Measurements from ENCODE around the gene MROH9. TPM values are rescaled to one million over a fixed set of nuclear protein-coding genes. Genes with fewer than 3 reads are reported as not detected.

MROH9 gene
- total RNA-seq, 1 donor from 2014 or later, result not detected

DNA sequence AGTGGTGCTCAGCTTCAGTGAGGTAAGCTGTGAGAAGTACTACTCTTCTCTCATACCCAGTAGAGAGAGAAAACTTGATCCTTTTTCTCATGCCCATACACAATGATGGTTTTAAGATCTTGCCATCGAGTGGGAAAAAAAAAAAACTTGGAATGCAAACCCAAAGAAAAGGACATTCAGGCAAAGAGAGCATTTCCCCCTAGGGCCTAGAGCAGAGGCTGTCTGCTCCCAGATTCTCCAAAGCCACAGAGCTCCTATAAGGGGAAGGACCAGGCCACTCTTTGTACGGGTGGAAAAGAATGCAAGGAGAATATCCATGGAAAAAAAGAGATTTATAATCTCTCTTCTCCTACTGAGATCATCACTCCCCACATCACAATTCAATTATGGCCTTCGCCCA is 34.9 kb downstream of the MROH9 start:
- Mint-ChIP-seq H3K36me3 (no peaks in the 10 kb centered on the region), H3K27ac (no peak overlapping the region), H3K4me3 (no peak overlapping the region), H3K9me3 (peaks cover 6% of the 10 kb centered on the region), H3K27me3 (ENCODE audit: low read depth) (peaks cover 12% of the 10 kb centered on the region), H3K4me1 (no peaks in the 10 kb centered on the region)
- TF ChIP-seq, protein P1, sequence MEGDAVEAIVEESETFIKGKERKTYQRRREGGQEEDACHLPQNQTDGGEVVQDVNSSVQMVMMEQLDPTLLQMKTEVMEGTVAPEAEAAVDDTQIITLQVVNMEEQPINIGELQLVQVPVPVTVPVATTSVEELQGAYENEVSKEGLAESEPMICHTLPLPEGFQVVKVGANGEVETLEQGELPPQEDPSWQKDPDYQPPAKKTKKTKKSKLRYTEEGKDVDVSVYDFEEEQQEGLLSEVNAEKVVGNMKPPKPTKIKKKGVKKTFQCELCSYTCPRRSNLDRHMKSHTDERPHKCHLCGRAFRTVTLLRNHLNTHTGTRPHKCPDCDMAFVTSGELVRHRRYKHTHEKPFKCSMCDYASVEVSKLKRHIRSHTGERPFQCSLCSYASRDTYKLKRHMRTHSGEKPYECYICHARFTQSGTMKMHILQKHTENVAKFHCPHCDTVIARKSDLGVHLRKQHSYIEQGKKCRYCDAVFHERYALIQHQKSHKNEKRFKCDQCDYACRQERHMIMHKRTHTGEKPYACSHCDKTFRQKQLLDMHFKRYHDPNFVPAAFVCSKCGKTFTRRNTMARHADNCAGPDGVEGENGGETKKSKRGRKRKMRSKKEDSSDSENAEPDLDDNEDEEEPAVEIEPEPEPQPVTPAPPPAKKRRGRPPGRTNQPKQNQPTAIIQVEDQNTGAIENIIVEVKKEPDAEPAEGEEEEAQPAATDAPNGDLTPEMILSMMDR (IDR thresholded peaks at IDR 0.05; ENCODE audit: unreplicated experiment), result no peak
- no peak for DNase-seq (ENCODE audit: low spot score in 2 of 2, unreplicated experiment in 2 of 2)

DNA sequence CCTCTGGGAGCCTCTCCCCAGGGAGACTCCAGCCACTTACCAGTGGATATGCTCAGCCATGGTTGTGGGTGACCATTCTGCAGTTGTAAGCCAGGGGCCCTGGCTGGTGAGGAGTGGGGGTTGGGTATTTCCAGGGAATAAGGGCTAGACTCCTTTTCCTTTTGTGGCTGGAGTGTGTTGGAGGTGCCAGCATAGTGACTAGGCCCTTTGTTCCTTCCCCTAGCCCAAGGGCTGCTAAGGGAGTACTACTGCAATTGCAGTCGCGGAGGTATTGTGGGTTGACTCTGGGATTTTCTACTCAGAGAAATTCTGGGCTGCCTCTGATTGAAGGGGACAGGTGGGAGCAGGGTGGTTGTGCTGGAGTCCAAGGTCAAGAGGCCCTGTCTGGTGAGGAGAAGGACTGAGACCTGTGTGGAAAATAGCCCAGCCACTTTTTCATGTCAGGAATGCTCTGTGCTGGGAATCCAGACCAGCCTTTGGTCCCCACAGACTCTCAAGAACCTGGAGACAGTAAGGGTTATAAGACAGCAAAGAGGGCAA is 43.1 kb downstream of the MROH9 start:
- Mint-ChIP-seq H3K36me3 (no peaks in the 10 kb centered on the region), H3K4me3 (no peak overlapping the region), H3K4me1 (no peaks in the 10 kb centered on the region), H3K27ac (no peak overlapping the region), H3K9me3 (peaks cover 42% of the 10 kb centered on the region), H3K27me3 (ENCODE audit: low read depth) (no peaks in the 10 kb centered on the region)
- no peak for DNase-seq (ENCODE audit: low spot score in 2 of 2, unreplicated experiment in 2 of 2)
- TF ChIP-seq, protein P1 (IDR thresholded peaks at IDR 0.05; ENCODE audit: unreplicated experiment), result no peak

DNA sequence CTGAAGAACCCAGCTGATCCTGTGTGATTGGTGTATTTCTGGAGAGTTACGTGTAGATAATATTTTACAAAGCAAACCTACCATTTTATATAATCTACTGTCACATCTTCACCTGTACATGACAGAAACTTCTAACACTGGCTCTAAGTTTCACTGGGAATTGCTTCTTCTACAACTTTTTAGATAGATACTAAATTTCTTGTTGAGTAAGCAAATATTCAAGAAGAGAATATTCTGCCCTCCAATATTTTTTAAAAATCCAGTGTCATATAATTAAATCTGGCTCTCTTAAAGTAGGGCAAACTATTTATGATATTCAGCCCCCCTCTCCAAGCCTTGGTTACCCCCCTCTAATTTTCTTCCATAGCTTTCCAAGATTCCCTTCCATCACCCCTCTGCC is 50.1 kb downstream of the MROH9 start:
- Mint-ChIP-seq H3K9me3 (peaks cover 9% of the 10 kb centered on the region), H3K27ac (no peak overlapping the region), H3K36me3 (no peaks in the 10 kb centered on the region), H3K27me3 (ENCODE audit: low read depth) (no peaks in the 10 kb centered on the region), H3K4me3 (no peak overlapping the region), H3K4me1 (no peaks in the 10 kb centered on the region)
- no peak for DNase-seq (ENCODE audit: low spot score in 2 of 2, unreplicated experiment in 2 of 2)
- TF ChIP-seq, protein P1 (IDR thresholded peaks at IDR 0.05; ENCODE audit: unreplicated experiment), result no peak

DNA sequence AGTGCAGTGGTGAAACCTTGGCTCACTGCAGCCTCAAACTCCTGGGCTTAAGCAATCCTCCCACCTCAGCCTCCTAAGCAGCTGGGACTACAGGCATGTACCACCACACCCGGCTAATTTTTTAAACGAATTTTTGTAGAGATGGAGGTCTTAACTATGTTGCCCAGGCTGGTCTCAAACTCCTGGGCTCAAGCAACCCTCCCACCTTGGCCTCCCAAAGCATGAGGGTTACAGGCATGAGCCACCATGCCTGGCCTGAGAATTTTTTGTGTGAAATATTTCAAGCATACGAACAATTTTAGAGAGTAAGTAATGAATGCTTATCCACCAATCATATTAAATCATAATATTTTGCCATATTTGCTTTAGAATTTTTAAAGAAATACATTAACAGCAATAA is 51.6 kb downstream of the MROH9 start:
- Mint-ChIP-seq H3K9me3 (no peaks in the 10 kb centered on the region), H3K27me3 (ENCODE audit: low read depth) (peaks cover 2% of the 10 kb centered on the region), H3K4me3 (no peak overlapping the region), H3K4me1 (no peaks in the 10 kb centered on the region), H3K36me3 (no peaks in the 10 kb centered on the region), H3K27ac (no peak overlapping the region)
- TF ChIP-seq, protein P1 (IDR thresholded peaks at IDR 0.05; ENCODE audit: unreplicated experiment), result no peak
- DNase-seq (ENCODE audit: low spot score in 2 of 2, unreplicated experiment in 2 of 2), result no peak

DNA sequence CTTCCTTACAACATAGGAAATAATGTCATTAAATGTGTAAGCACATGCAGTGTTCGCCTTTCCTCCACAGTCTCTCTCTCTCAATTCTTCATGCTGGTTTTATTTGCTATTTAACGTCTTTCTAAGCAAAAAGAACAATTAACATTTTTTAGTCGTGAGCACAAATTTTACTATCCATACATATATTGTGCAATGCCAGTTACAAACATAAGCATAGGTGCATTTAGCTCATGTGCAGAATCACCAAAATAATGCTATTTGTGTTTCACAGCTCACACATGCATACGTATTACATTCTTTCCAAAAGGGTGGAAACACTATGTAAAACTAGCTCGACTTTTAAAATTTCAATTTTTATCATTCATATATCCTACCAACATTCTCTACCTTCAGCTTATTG is 52.1 kb downstream of the MROH9 start:
- H3K4me3 Mint-ChIP-seq, result no peak overlapping the region
- no peaks in the 10 kb centered on the region for H3K4me1 Mint-ChIP-seq
- peaks cover 2% of the 10 kb centered on the region for H3K27me3 Mint-ChIP-seq (ENCODE audit: low read depth)
- no peak for DNase-seq (ENCODE audit: low spot score in 2 of 2, unreplicated experiment in 2 of 2)
- no peaks in the 10 kb centered on the region for H3K36me3 Mint-ChIP-seq
- H3K9me3 Mint-ChIP-seq, result no peaks in the 10 kb centered on the region
- H3K27ac Mint-ChIP-seq, result no peak overlapping the region
- TF ChIP-seq, protein P1 (IDR thresholded peaks at IDR 0.05; ENCODE audit: unreplicated experiment), result no peak

DNA sequence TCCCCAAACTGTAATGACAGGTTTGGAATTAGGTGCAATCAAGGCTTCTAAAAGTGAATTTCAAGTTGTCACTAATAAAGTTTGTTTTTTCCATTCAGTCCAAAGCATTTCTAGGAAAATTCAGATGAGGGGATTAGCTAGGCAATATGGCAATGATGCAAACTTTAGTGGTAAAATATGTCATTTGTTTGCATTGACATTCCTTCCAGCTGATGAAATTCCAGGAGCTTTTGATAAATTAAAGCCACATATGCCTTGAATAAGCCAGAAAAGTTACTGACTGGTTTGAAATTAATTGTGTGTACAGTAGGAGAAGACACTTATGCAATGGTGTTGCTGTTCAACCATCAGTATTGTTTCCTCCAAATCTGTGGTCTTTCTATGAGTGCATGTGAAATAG is 57.8 kb downstream of the MROH9 start:
- Mint-ChIP-seq H3K27ac (no peak overlapping the region), H3K4me3 (no peak overlapping the region), H3K9me3 (no peaks in the 10 kb centered on the region), H3K27me3 (ENCODE audit: low read depth) (peaks cover 21% of the 10 kb centered on the region), H3K36me3 (no peaks in the 10 kb centered on the region), H3K4me1 (no peaks in the 10 kb centered on the region)
- TF ChIP-seq, protein P1 (IDR thresholded peaks at IDR 0.05; ENCODE audit: unreplicated experiment), result no peak
- no peak for DNase-seq (ENCODE audit: low spot score in 2 of 2, unreplicated experiment in 2 of 2)

Measured in mesothelial cell of epicardium (in vitro differentiated cells).